OCI-LY3 (cell line): Measurements from ENCODE around the gene CBY1.

Experiments used
- CTCF ChIP-seq: fragments of 200-600, 300-600 bp; sonication (generic); IDR thresholded peaks from 2 replicates; pipeline ENCODE4 v1.5.1; 2014; ENCODE audit warnings: antibody characterized with exemption, low read length, low read depth
- EZH2phosphoT487 ChIP-seq: fragments of 200-600 bp; shearing (Covaris generic); IDR thresholded peaks from 2 replicates; pipeline ENCODE4 v1.6.1; 2018; ENCODE audit warnings: antibody characterized with exemption, mixed run types, low read depth

- TF ChIP-seq CTCF (no peak), EZH2phosphoT487 (no peak)
Measured at GRCh38 chr22:38716271-38716670, 59.8 kb downstream of the CBY1 start.
